Heart left ventricle (tissue), 16 donors: Measurements from ENCODE around the gene QKI. TPM values are rescaled to one million over a fixed set of nuclear protein-coding genes. Genes with fewer than 3 reads are reported as not detected.

Source experiments
- ATAC-seq, 4 donors: fragments of 200-7000 bp; cut with Tn5 transposase; one replicate each; pipeline ENCODE4 v1.9.1; 2020 to 2022; ENCODE audit warnings: moderate library complexity in 4 of 4, mild to moderate bottlenecking in 3 of 4, moderate number of reproducible peaks in 1 of 4
- DNase-seq, 5 donors: peaks; one replicate each; pipeline ENCODE4 v3.0.0-alpha.2; 2020
- H3K27ac ChIP-seq, 12 donors: fragments of 200-600 bp; sonication (generic) in 4 of 12; one replicate each; pipeline versions ENCODE4 v1.5.0 to v1.8.0; 2016 to 2022; ENCODE audit warnings: mild to moderate bottlenecking in 2 of 12
- H3K27me3 ChIP-seq, 9 donors: fragments of 200-600 bp; sonication (generic) in 2 of 9; one replicate each; pipeline versions ENCODE4 v1.5.1 to v1.8.0; 2016 to 2022; ENCODE audit warnings: mild to moderate bottlenecking in 3 of 9
- H3K36me3 ChIP-seq, 9 donors: fragments of 200-600 bp; sonication (generic) in 2 of 9; one replicate each; pipeline versions ENCODE4 v1.5.0 to v1.8.0; 2018 to 2022; ENCODE audit warnings: mild to moderate bottlenecking in 2 of 9
- H3K4me1 ChIP-seq, 12 donors: fragments of 200-600 bp; sonication (generic) in 4 of 12; one replicate each; pipeline versions ENCODE4 v1.5.0 to v1.8.0; 2016 to 2022; ENCODE audit warnings: mild to moderate bottlenecking in 3 of 12
- H3K4me3 ChIP-seq, 12 donors: fragments of 200-600 bp; sonication (generic) in 4 of 12; one replicate each; pipeline versions ENCODE4 v1.5.0 to v1.8.0; 2017 to 2022; ENCODE audit warnings: mild to moderate bottlenecking in 9 of 12, moderate library complexity in 4 of 12
- H3K9me3 ChIP-seq, 12 donors: fragments of 200-600 bp; sonication (generic) in 4 of 12; one replicate each; pipeline versions ENCODE4 v1.5.0 to v1.8.0; 2016 to 2022; ENCODE audit warnings: mild to moderate bottlenecking in 1 of 12
- POLR2A ChIP-seq, 2 donors: fragments of 450-650 bp; IDR thresholded peaks; one replicate each; pipeline ENCODE4 v1.6.1; 2017; ENCODE audit warnings: antibody characterized with exemption in 2 of 2, mild to moderate bottlenecking in 2 of 2, moderate library complexity in 2 of 2
- WGBS, 4 donors: extraction: QIAGEN DNeasy Blood & Tissue Kit in 2 of 4; methylation state at CpG; one replicate each; pipeline versions ENCODE4 v1.1.5 to v1.1.7; 2013 to 2018; 5-methylcytosine and 5-hydroxymethylcytosine counted together
- intact Hi-C, 10 donors: fragments of 100-400 bp; cut with DNase I; formaldehyde crosslinking; loops; one replicate each; pipeline versions ENCODE4 v1.11.1 to v1.14.2; 2022
- polyA plus RNA-seq, 2 donors: library from polyadenylated mRNA; stranded (reverse); fragments of 200-250 nt; gene quantifications; one replicate each; pipeline ENCODE4 v1.2.3, GENCODE V29; 2013
- total RNA-seq, 9 donors: library from RNA; depleted of rRNA in 2 of 9; stranded (reverse); fragments of >200 nt in 2 of 9; fragmentation: NEBNext Ultra II Directional in 3 of 9; extraction: Animal tissue kit (Norgen Biotek cat#: 25700) in 3 of 9; gene quantifications; one replicate each; pipeline versions ENCODE4 v1.1.0 to v1.2.4, GENCODE V29; 2016 to 2023
- TF ChIP-seq, protein P1 (sequence below), 12 donors: fragments of 200-600 bp; sonication (generic) in 4 of 12; IDR thresholded peaks; one replicate each; pipeline versions ENCODE4 v1.5.0 to v1.8.0; 2018 to 2022; ENCODE audit warnings: antibody characterized with exemption in 12 of 12, mild to moderate bottlenecking in 5 of 12
- donor health status: ischemic (EF 13 %, LVEDD 7.1; RV severe dilation, severe dysfunction).
- donor health status: healthy with polysubstance abuse.
- donor health status: DM: no; HTN: yes; CAD: no.
- donor health status: DM: no; HTN: no; CAD: no.
- donor health status: ischemic (EF 25% LVEDD 6.9; RV normal size, moderate dysfunction).
- donor health status: ischemic (EF 25% LVEDD 5.7; RV mildly dilated, moderate dysfunction).
- donor health status: healthy.
- donor health status: DM: yes; HTN: yes; CAD: no.
- donor health status: ischemic (EF 35%, LVEDD 5.7; RV mildly dilated, moderate dysfunction).
- donor health status: nonischemic (EF 11% LVEDD 7.7; RV severe dilation, severe dysfunction).
- donor health status: DM: yes; HTN: yes; CAD: no.
- donor health status: PGD.
- donor health status: ischemic (EF 29% LVEDD 5.4; RV normal size, mild dysfunction).
- donor health status: nonischemic (EF 23%, LVEDD 6.1; RV moderate dilation, normal function).

Gene QKI
- total and polyA plus RNA-seq, 11 donors = 80.2 to 607 (median 474) TPM

DNA sequence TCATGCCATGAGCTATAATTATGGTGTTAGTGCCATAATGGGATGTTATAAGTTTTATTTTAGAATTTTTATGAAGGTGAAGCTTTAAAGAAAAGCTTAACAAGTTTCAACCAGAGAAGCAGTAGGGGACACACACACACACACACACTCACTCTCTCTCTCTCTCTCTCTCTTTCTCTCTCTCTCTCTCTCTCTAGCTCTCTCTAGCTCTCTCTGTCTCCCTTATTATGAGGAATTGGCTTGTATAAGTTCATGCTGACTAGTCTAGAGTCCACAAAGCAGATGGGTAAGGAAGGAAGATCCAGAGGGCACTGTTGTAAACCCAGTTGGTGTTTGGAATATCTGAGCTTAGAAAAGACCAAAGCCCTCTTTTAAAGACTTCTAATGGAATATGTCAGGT lies 102.4 kb downstream of the QKI start:
- Histone ChIP-seq H3K4me3 (no peak overlapping the region), H3K27me3 (no peaks in the 10 kb centered on the region), H3K27ac (peak overlapping the region in 1 of 12 donors; percentile 10), H3K36me3 (peaks cover 0 to 6% (median 0%) of the 10 kb centered on the region in 9 donors), H3K9me3 (no peaks in the 10 kb centered on the region), H3K4me1 (peaks cover 0 to 91% (median 70%) of the 10 kb centered on the region in 12 donors)
- ATAC-seq (peak in 2 of 4 donors; percentile 15 to 42), DNase-seq (no peak)
- intact Hi-C loops = no loop called here
- TF ChIP-seq, protein P1, sequence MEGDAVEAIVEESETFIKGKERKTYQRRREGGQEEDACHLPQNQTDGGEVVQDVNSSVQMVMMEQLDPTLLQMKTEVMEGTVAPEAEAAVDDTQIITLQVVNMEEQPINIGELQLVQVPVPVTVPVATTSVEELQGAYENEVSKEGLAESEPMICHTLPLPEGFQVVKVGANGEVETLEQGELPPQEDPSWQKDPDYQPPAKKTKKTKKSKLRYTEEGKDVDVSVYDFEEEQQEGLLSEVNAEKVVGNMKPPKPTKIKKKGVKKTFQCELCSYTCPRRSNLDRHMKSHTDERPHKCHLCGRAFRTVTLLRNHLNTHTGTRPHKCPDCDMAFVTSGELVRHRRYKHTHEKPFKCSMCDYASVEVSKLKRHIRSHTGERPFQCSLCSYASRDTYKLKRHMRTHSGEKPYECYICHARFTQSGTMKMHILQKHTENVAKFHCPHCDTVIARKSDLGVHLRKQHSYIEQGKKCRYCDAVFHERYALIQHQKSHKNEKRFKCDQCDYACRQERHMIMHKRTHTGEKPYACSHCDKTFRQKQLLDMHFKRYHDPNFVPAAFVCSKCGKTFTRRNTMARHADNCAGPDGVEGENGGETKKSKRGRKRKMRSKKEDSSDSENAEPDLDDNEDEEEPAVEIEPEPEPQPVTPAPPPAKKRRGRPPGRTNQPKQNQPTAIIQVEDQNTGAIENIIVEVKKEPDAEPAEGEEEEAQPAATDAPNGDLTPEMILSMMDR (IDR thresholded peaks at IDR 0.05) = no peak
- TF ChIP-seq POLR2A (IDR thresholded peaks at IDR 0.05) = no peak

DNA sequence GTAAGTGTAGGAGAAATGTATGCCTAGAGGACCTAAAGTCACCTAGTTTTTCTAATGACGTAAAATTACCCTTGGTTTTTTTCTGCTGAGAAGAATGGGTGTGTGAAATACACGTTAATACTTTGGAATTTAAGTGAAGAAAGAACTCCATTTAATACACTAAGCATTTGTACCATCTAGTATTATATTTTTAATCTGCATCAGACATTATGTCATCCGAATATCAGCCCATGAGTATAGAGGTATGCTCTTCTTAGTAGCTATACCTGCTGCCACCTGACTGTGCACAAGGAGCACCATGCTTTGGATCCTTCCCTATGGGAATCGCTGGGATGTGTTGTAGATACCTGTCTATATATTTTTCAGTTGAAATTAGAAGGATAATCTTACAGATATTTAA lies 106.4 kb downstream of the QKI start:
- intact Hi-C loops = no loop called here
- H3K36me3 ChIP-seq = peaks cover 0 to 12% (median 0%) of the 10 kb centered on the region in 9 donors
- 59 to 68% (median 61%) methylated on average over 4 of the region's 4 CpGs for WGBS, 4 donors
- ATAC-seq (no peak), DNase-seq (no peak)
- H3K4me3 ChIP-seq = no peak overlapping the region
- no peaks in the 10 kb centered on the region for H3K9me3 ChIP-seq
- H3K4me1 ChIP-seq = peaks cover 9 to 96% (median 58%) of the 10 kb centered on the region in 12 donors
- no peaks in the 10 kb centered on the region for H3K27me3 ChIP-seq
- no peak for TF ChIP-seq POLR2A (IDR thresholded peaks at IDR 0.05)
- TF ChIP-seq, protein P1 (IDR thresholded peaks at IDR 0.05) = no peak
- no peak overlapping the region for H3K27ac ChIP-seq

DNA sequence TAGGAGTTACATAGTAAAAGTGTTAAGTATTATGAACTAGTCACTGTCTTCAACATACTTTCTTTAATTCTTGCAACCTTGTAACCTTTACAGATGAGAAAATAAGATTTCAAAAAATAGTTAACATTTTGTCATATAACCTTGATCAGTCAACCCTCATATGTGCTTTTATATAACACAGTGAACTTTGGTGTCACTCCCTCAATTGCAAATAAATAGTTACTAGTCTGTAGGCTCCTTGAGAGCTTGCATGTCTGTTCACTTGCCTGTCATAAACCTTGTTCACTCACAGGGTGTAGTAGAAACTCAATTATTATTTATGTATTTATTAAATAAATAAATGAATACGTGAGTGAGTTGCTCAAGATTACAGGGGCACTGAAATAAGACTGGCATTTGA lies 107.5 kb downstream of the QKI start:
- intact Hi-C loops = no loop called here
- Histone ChIP-seq H3K9me3 (no peaks in the 10 kb centered on the region), H3K4me1 (peaks cover 9 to 99% (median 69%) of the 10 kb centered on the region in 12 donors), H3K4me3 (no peak overlapping the region), H3K36me3 (peaks cover 0 to 12% (median 0%) of the 10 kb centered on the region in 9 donors), H3K27ac (peak overlapping the region in 2 of 12 donors; percentile 8 to 14), H3K27me3 (no peaks in the 10 kb centered on the region)
- no peak for TF ChIP-seq POLR2A (IDR thresholded peaks at IDR 0.05)
- TF ChIP-seq, protein P1 (IDR thresholded peaks at IDR 0.05) = no peak
- ATAC-seq = peak in 1 of 4 donors; percentile 25
- WGBS, 4 donors = 37 to 46% (median 44%) methylated on average over 1 of the region's 1 CpG
- no peak for DNase-seq

DNA sequence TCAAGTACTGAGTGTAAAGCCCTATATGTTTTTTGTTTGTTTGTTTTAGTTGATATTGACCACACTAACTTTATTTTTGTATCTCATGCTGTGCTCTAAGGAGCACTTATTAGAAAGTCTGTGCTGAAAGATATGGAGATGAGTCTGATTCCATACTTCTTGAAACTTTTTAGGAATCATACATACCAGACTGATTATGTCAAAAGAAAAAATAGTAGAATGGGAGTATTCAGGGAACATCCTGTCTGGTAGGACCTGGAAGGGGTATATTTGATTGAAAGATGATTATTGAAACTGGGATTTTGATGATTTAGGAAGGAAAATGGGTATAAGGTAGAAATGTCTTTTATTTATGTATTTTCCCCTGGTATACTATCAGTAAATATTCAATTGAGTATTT lies 111.4 kb downstream of the QKI start:
- no peak overlapping the region for H3K4me3 ChIP-seq
- H3K36me3 ChIP-seq = peaks cover 0 to 6% (median 0%) of the 10 kb centered on the region in 9 donors
- no peaks in the 10 kb centered on the region for H3K27me3 ChIP-seq
- H3K4me1 ChIP-seq = peaks cover 32 to 99% (median 75%) of the 10 kb centered on the region in 12 donors
- peak overlapping the region in 2 of 12 donors; percentile 4 to 7 for H3K27ac ChIP-seq
- DNase-seq (no peak), ATAC-seq (no peak)
- no peaks in the 10 kb centered on the region for H3K9me3 ChIP-seq
- intact Hi-C loops = no loop called here
- TF ChIP-seq, protein P1 (IDR thresholded peaks at IDR 0.05) = no peak
- TF ChIP-seq POLR2A (IDR thresholded peaks at IDR 0.05) = no peak
